ENCODE results near the gene ELL2. TPM values are rescaled to one million over a fixed set of nuclear protein-coding genes. Genes with fewer than 3 reads are reported as not detected.

The ELL2 gene
- total RNA-seq, 1 donor from 2014 or later: 4.6 TPM

- H3K9me3 Mint-ChIP-seq: no peaks in the 10 kb centered on the region
- H3K36me3 Mint-ChIP-seq (ENCODE audit: low read depth): no peaks in the 10 kb centered on the region
- peaks cover 53% of the 10 kb centered on the region for H3K4me1 Mint-ChIP-seq
- no peak for DNase-seq (ENCODE audit: low read depth, low spot score)
- no peaks in the 10 kb centered on the region for H3K27me3 Mint-ChIP-seq (ENCODE audit: low read depth)
- no peak overlapping the region for H3K27ac Mint-ChIP-seq (ENCODE audit: unreplicated experiment)
- H3K4me3 Mint-ChIP-seq: no peak overlapping the region
- no peak for TF ChIP-seq CTCF (conservative IDR thresholded peaks at IDR 0.05)
Observed at GRCh38 chr5:95915999-95916686, 45.5 kb downstream of the ELL2 start.

GRCh38 chr5:95913663-95914062 is 48.0 kb downstream of the ELL2 start:
- H3K4me1 Mint-ChIP-seq: peaks cover 62% of the 10 kb centered on the region

GRCh38 chr5:95912029-95912428 is 49.6 kb downstream of the ELL2 start:
- no peak for TF ChIP-seq CTCF (conservative IDR thresholded peaks at IDR 0.05)
- Mint-ChIP-seq H3K4me1 (peaks cover 47% of the 10 kb centered on the region), H3K27ac (ENCODE audit: unreplicated experiment) (no peak overlapping the region), H3K27me3 (ENCODE audit: low read depth) (no peaks in the 10 kb centered on the region), H3K36me3 (ENCODE audit: low read depth) (no peaks in the 10 kb centered on the region), H3K4me3 (no peak overlapping the region), H3K9me3 (no peaks in the 10 kb centered on the region)
- no peak for DNase-seq (ENCODE audit: low read depth, low spot score)

More at GRCh38 chr5:95913663-95914062, 48.0 kb downstream of the ELL2 start:
- H3K36me3 Mint-ChIP-seq (ENCODE audit: low read depth): no peaks in the 10 kb centered on the region
- no peak for DNase-seq (ENCODE audit: low read depth, low spot score)
- no peak for TF ChIP-seq CTCF (conservative IDR thresholded peaks at IDR 0.05)
- no peak overlapping the region for H3K4me3 Mint-ChIP-seq
- H3K27me3 Mint-ChIP-seq (ENCODE audit: low read depth): no peaks in the 10 kb centered on the region
- H3K9me3 Mint-ChIP-seq: no peaks in the 10 kb centered on the region
- no peak overlapping the region for H3K27ac Mint-ChIP-seq (ENCODE audit: unreplicated experiment)

GRCh38 chr5:95910521-95910920 is 51.1 kb downstream of the ELL2 start:
- peaks cover 32% of the 10 kb centered on the region for H3K4me1 Mint-ChIP-seq
- DNase-seq (ENCODE audit: low read depth, low spot score): no peak
- no peaks in the 10 kb centered on the region for H3K27me3 Mint-ChIP-seq (ENCODE audit: low read depth)
- H3K4me3 Mint-ChIP-seq: no peak overlapping the region
- no peaks in the 10 kb centered on the region for H3K9me3 Mint-ChIP-seq
- no peak for TF ChIP-seq CTCF (conservative IDR thresholded peaks at IDR 0.05)
- no peak overlapping the region for H3K27ac Mint-ChIP-seq (ENCODE audit: unreplicated experiment)
- H3K36me3 Mint-ChIP-seq (ENCODE audit: low read depth): no peaks in the 10 kb centered on the region

- H3K9me3 Mint-ChIP-seq: no peaks in the 10 kb centered on the region
- no peak for DNase-seq (ENCODE audit: low read depth, low spot score)
- no peak overlapping the region for H3K27ac Mint-ChIP-seq (ENCODE audit: unreplicated experiment)
- no peak for TF ChIP-seq CTCF (conservative IDR thresholded peaks at IDR 0.05)
- peaks cover 30% of the 10 kb centered on the region for H3K4me1 Mint-ChIP-seq
- H3K27me3 Mint-ChIP-seq (ENCODE audit: low read depth): no peaks in the 10 kb centered on the region
- H3K36me3 Mint-ChIP-seq (ENCODE audit: low read depth): peaks cover under 1% of the 10 kb centered on the region
- H3K4me3 Mint-ChIP-seq: no peak overlapping the region
Observed at GRCh38 chr5:95909738-95910137, 51.9 kb downstream of the ELL2 start.

Data from neural crest cell (in vitro differentiated cells).